Erythroblast (primary cell): ENCODE data around the gene NAGK.

ENCODE experiments used
- GATA1 ChIP-seq: IDR thresholded peaks from 2 replicates; pipeline ENCODE4 v1.6.1; 2011; ENCODE audit warnings: low read depth, mild to moderate bottlenecking, control low read depth, low read length, moderate library complexity
- POLR2A ChIP-seq: IDR thresholded peaks from 2 replicates; pipeline ENCODE4 v1.6.1; 2011; ENCODE audit warnings: mild to moderate bottlenecking, low read length

- TF ChIP-seq POLR2A (no peak), GATA1 (no peak)
Observed at GRCh38 chr2:71071681-71072398, 3.4 kb downstream of the NAGK start.
